BJ (cell line): ENCODE data around the gene PPARGC1A. TPM values are rescaled to one million over a fixed set of nuclear protein-coding genes. Genes with fewer than 3 reads are reported as not detected.

Experiments
- CTCF ChIA-PET: fragments of 350-600 bp; formaldehyde crosslinking; extraction: SDS; loops from one replicate; lab custom pipeline; 2021; ENCODE audit warnings: antibody characterized with exemption, inconsistent platforms; lab: Yijun Ruan, JAX
- POLR2A ChIA-PET: fragments of 300-600 bp; sonication (Branson Sonifier 250); formaldehyde crosslinking; extraction: SDS; loops from one replicate; lab custom pipeline; 2021; ENCODE audit warnings: antibody characterized with exemption; lab: Charles Lee
- DNase-seq: peaks from one replicate; pipeline ENCODE4 v3.0.0-alpha.2; 2011; ENCODE audit warnings: low read depth
- H3K27me3 ChIP-seq: 2 replicates; pipeline ENCODE4 v1.6.0; 2011; ENCODE audit warnings: low read length; ENCODE audit not compliant: control insufficient read depth, insufficient read depth
- H3K36me3 ChIP-seq: 2 replicates; pipeline ENCODE4 v1.5.1; 2011; ENCODE audit warnings: low read length; ENCODE audit not compliant: control insufficient read depth, insufficient read depth
- H3K4me3 ChIP-seq: 2 replicates; pipeline ENCODE4 v1.5.1; 2011; ENCODE audit warnings: low read depth, mild to moderate bottlenecking, control low read depth, low read length
- CTCF ChIP-seq: IDR thresholded peaks from 2 replicates; pipeline ENCODE4 v1.5.1; 2011; ENCODE audit warnings: low read depth, mild to moderate bottlenecking, control low read depth, inconsistent platforms, low read length, moderate library complexity; ENCODE audit not compliant: insufficient read depth
- polyA minus RNA-seq: library from RNA; depleted of rRNA, polyadenylated mRNA; stranded (reverse); fragments of >200 nt; gene quantifications from 2 replicates; pipeline ENCODE4 v1.2.3, GENCODE V29; 2011; rRNA and poly(A)+ RNA removed
- polyA plus RNA-seq: library from polyadenylated mRNA; depleted of rRNA; stranded (reverse); fragments of >200 nt; gene quantifications from 2 replicates; pipeline ENCODE4 v1.2.3, GENCODE V29; 2011; rRNA removed

The PPARGC1A gene
- polyA plus RNA-seq (0.09 and 0.11 TPM in 2 replicates), polyA minus RNA-seq (0.09 TPM in 1 of 2 replicates, not detected in the other)

- no peak for TF ChIP-seq CTCF
- no peak for DNase-seq
- Histone ChIP-seq H3K27me3 (no peaks in the 10 kb centered on the region), H3K4me3 (peak within 1 kb of the TSS; percentile 27), H3K36me3 (no peaks in the 10 kb centered on the region)
- POLR2A ChIA-PET: interaction anchor here (0.6 kb wide), 1 partner anchor 64 kb away, joined by 3 read pairs; no protein-coding TSS in a partner anchor
- CTCF ChIA-PET: interaction anchor here (1.0 to 1.6 kb wide), 2 partner anchors 12 to 45 kb away, joined by 3 to 4 read pairs; no protein-coding TSS in a partner anchor
These were observed at the start of gene PPARGC1A for GRCh38 chr4:23889814-23890341. TSS of gene PPARGC1A (minus strand) at chr4:23890047. CDS start at chr4:23889957, 90 bp downstream.

GRCh38 chr4:23938796-23939195 lies 48.9 kb upstream of the PPARGC1A start:
- POLR2A ChIA-PET: no interaction called here
- no peak overlapping the region for H3K4me3 ChIP-seq
- no peak for TF ChIP-seq CTCF
- H3K36me3 ChIP-seq: no peaks in the 10 kb centered on the region
- CTCF ChIA-PET: no interaction called here
- no peaks in the 10 kb centered on the region for H3K27me3 ChIP-seq
- no peak for DNase-seq

GRCh38 chr4:23937173-23937572 lies 47.3 kb upstream of the PPARGC1A start:
- DNase-seq: peak; percentile 31
- POLR2A ChIA-PET: no interaction called here

GRCh38 chr4:23934915-23935314 lies 45.1 kb upstream of the PPARGC1A start:
- Histone ChIP-seq H3K4me3 (no peak overlapping the region), H3K27me3 (no peaks in the 10 kb centered on the region; the same call in 1 of the 2 replicates), H3K36me3 (no peaks in the 10 kb centered on the region)
- peak; percentile 67 for DNase-seq
- 0 out of 2 replicates have a peak, but pooled peaks have one; percentile 1 for TF ChIP-seq CTCF
- ChIA-PET POLR2A (no interaction called here), CTCF (interaction anchor here (0.8 to 1.3 kb wide), 3 partner anchors 10 to 46 kb away, joined by 3 read pairs; no protein-coding TSS in a partner anchor)

More at GRCh38 chr4:23937173-23937572, 47.3 kb upstream of the PPARGC1A start:
- no peak for TF ChIP-seq CTCF
- CTCF ChIA-PET: no interaction called here
- H3K4me3 ChIP-seq: no peak overlapping the region
- H3K36me3 ChIP-seq: no peaks in the 10 kb centered on the region
- no peaks in the 10 kb centered on the region; the same call in 1 of the 2 replicates for H3K27me3 ChIP-seq

GRCh38 chr4:23934223-23934622 lies 44.4 kb upstream of the PPARGC1A start:
- ChIA-PET CTCF (interaction anchor here (0.8 to 1.3 kb wide), 3 partner anchors 11 to 45 kb away, joined by 3 read pairs; no protein-coding TSS in a partner anchor), POLR2A (no interaction called here)
- DNase-seq: no peak

More at GRCh38 chr4:23934223-23934622, 44.4 kb upstream of the PPARGC1A start:
- Histone ChIP-seq H3K36me3 (no peaks in the 10 kb centered on the region), H3K27me3 (no peaks in the 10 kb centered on the region; the same call in 1 of the 2 replicates), H3K4me3 (no peak overlapping the region)
- TF ChIP-seq CTCF: no peak
